Stimulated activated CD8-positive, alpha-beta memory T cell treated with anti-CD3 and anti-CD28 coated beads, Interleukin-4, amount 100 ng/mL, for 48 hours (primary cell): Measurements from ENCODE around the gene ACSL1.
"Not testable (repeated sequence)": the region's sequence is repeated elsewhere in the genome, so short reads cannot be mapped to it uniquely, and the experiment has no call there.

Experiments
- DNase-seq: peaks from one replicate; pipeline ENCODE4 v3.0.0-alpha.2; 2020

Gene ACSL1

GRCh38 chr4:184839075-184839399, 13.3 kb upstream of the ACSL1 start:
- DNase-seq = not testable (repeated sequence)

GRCh38 chr4:184838249-184839074, 12.7 kb upstream of the ACSL1 start:
- no peak for DNase-seq

- no peak for DNase-seq
These were observed 10.8 kb upstream of the ACSL1 start for GRCh38 chr4:184836613-184837012.

- DNase-seq = no peak
These were observed 7.5 kb upstream of the ACSL1 start for GRCh38 chr4:184833046-184833838.

- DNase-seq = no peak
These were observed 5.4 kb upstream of the ACSL1 start for GRCh38 chr4:184831153-184831552.

- no peak for DNase-seq
These were observed 1.0 kb upstream of the ACSL1 start for GRCh38 chr4:184826691-184827270.

- DNase-seq = peak; percentile 50
These were observed 450 bp downstream of the ACSL1 start for GRCh38 chr4:184825141-184825895.

GRCh38 chr4:184824776-184825084, 1.0 kb downstream of the ACSL1 start:
- DNase-seq = no peak

GRCh38 chr4:184824081-184824775, 1.5 kb downstream of the ACSL1 start:
- DNase-seq = no peak

- DNase-seq = no peak
These were observed 2.8 kb downstream of the ACSL1 start for GRCh38 chr4:184823014-184823413.

- no peak for DNase-seq
These were observed 3.4 kb downstream of the ACSL1 start for GRCh38 chr4:184822356-184822755.

GRCh38 chr4:184821242-184821641, 4.5 kb downstream of the ACSL1 start:
- DNase-seq = no peak

- no peak for DNase-seq
These were observed 6.0 kb downstream of the ACSL1 start for GRCh38 chr4:184819786-184820185.

GRCh38 chr4:184818216-184818564, 7.6 kb downstream of the ACSL1 start:
- no peak for DNase-seq

GRCh38 chr4:184817494-184818215, 8.1 kb downstream of the ACSL1 start:
- DNase-seq = no peak

- DNase-seq = no peak
These were observed 8.8 kb downstream of the ACSL1 start for GRCh38 chr4:184816962-184817361.

GRCh38 chr4:184815046-184815877, 10.5 kb downstream of the ACSL1 start:
- DNase-seq = no peak

- no peak for DNase-seq
These were observed 11.1 kb downstream of the ACSL1 start for GRCh38 chr4:184814686-184815045.

- DNase-seq = no peak
These were observed 13.1 kb downstream of the ACSL1 start for GRCh38 chr4:184812651-184813181.

GRCh38 chr4:184812199-184812542, 13.6 kb downstream of the ACSL1 start:
- DNase-seq = no peak
